GM12878 (cell line): ENCODE results near the gene PRKN. TPM values are rescaled to one million over a fixed set of nuclear protein-coding genes. Genes with fewer than 3 reads are reported as not detected.

Experiments used
- ATAC-seq: fragments of 200-7000 bp; cut with Tn5 transposase; 3 replicates; pipeline ENCODE4 v1.9.1; 2020; ENCODE audit warnings: mild to moderate bottlenecking, moderate library complexity
- BruUV-seq: library from RNA; stranded (reverse); fragments of 400-500 nt; replicated peaks from 2 replicates; lab custom pipeline; 2021; lab: Mats Ljungman, UMichigan
- CTCF ChIA-PET: fragments of 300-600 bp; sonication (Branson Sonifier 250); formaldehyde crosslinking; extraction: SDS; loops from one replicate; lab custom pipeline; 2021; ENCODE audit warnings: inconsistent platforms; lab: Yijun Ruan, JAX
- POLR2A ChIA-PET: fragments of 350-600 bp; formaldehyde crosslinking; extraction: SDS; loops from one replicate; lab custom pipeline; 2021; ENCODE audit warnings: inconsistent platforms; lab: Charles Lee
- RAD21 ChIA-PET: fragments of 300-600 bp; sonication (Branson Sonifier 250); formaldehyde crosslinking; loops from one replicate; lab custom pipeline; 2023; ENCODE audit warnings: antibody characterized with exemption; ENCODE audit not compliant: unreplicated experiment; lab: Charles Lee
- SMC1A ChIA-PET: fragments of 300-600 bp; sonication (Branson Sonifier 250); formaldehyde crosslinking; loops from one replicate; lab custom pipeline; 2023; ENCODE audit not compliant: unreplicated experiment, uncharacterized antibody; lab: Charles Lee
- DNase-seq: peaks from one replicate; pipeline ENCODE4 v3.0.0-alpha.2; 2011; ENCODE audit warnings: low read depth, low spot score
- FAIRE-seq: peaks from 3 replicates; lab custom pipeline; 2011; peaks lifted over from hg19 to GRCh38; lab: Jason Lieb, UNC
- H2AFZ ChIP-seq: 2 replicates; pipeline ENCODE4 v1.6.0; 2011; ENCODE audit warnings: low read depth, low read length, control low read depth; ENCODE audit not compliant: control insufficient read depth
- H3K27ac ChIP-seq: 2 replicates; pipeline ENCODE4 v1.5.1; 2011; ENCODE audit warnings: control low read depth; ENCODE audit not compliant: control insufficient read depth, insufficient read depth
- H3K27me3 ChIP-seq, 2 experiments: replicated peaks in 1 of 2; 2 replicates each; pipeline versions ENCODE4 v1.6.0 to v1.6.1; 2011; ENCODE audit warnings: low read length in 1 of 2; ENCODE audit not compliant: control insufficient read depth in 2 of 2, insufficient read depth in 2 of 2
- H3K36me3 ChIP-seq, 2 experiments: 2 replicates each; pipeline ENCODE4 v1.5.1; 2011; ENCODE audit warnings: low read length in 1 of 2; ENCODE audit not compliant: control insufficient read depth in 2 of 2, insufficient read depth in 2 of 2
- H3K4me1 ChIP-seq: 2 replicates; pipeline ENCODE4 v1.6.1; 2011; ENCODE audit warnings: mild to moderate bottlenecking, low read length, moderate library complexity, mixed read lengths; ENCODE audit not compliant: control insufficient read depth, insufficient read depth
- H3K4me2 ChIP-seq: 2 replicates; pipeline ENCODE4 v1.6.0; 2011; ENCODE audit warnings: control low read depth; ENCODE audit not compliant: control insufficient read depth, insufficient read depth
- H3K4me3 ChIP-seq: fragments of 200-600 bp; sonication (generic); 2 replicates; pipeline ENCODE4 v1.5.1; 2016
- H3K79me2 ChIP-seq: 2 replicates; pipeline ENCODE4 v1.6.0; 2011; ENCODE audit warnings: low read length; ENCODE audit not compliant: control insufficient read depth, insufficient read depth
- H3K9ac ChIP-seq: 2 replicates; pipeline ENCODE4 v1.8.0; 2011; ENCODE audit warnings: low read length, control low read depth, mixed read lengths; ENCODE audit not compliant: control insufficient read depth, insufficient read depth
- H3K9me3 ChIP-seq: replicated peaks from 3 replicates; pipeline ENCODE4 v1.5.1; 2011; ENCODE audit warnings: mild to moderate bottlenecking, low read length; ENCODE audit not compliant: control insufficient read depth, insufficient read depth
- H4K20me1 ChIP-seq: 2 replicates; pipeline ENCODE4 v1.6.0; 2011; ENCODE audit not compliant: control insufficient read depth, insufficient read depth
- ATF7 ChIP-seq: fragments of 450-650 bp; IDR thresholded peaks from 2 replicates; pipeline ENCODE4 v1.6.1; 2016; ENCODE audit warnings: low read depth, mild to moderate bottlenecking
- BCLAF1 ChIP-seq: fragments of 450-650 bp; IDR thresholded peaks from 2 replicates; pipeline ENCODE4 v1.6.1; 2017; ENCODE audit warnings: antibody characterized with exemption, mild to moderate bottlenecking, moderate library complexity
- CHD4 ChIP-seq: fragments of 200-600 bp; sonication (generic); IDR thresholded peaks from 2 replicates; pipeline ENCODE4 v1.6.1; 2016; ENCODE audit warnings: mild to moderate bottlenecking
- CTCF ChIP-seq, 3 experiments: IDR thresholded peaks in 2 of 3; conservative IDR thresholded peaks in 1 of 3; 2 replicates each; pipeline ENCODE4 v1.5.1; 2011; ENCODE audit warnings: low read depth in 3 of 3, low read length in 3 of 3, mild to moderate bottlenecking in 3 of 3, control low read depth in 2 of 3, moderate library complexity in 2 of 3, inconsistent platforms in 1 of 3, mixed read lengths in 1 of 3; ENCODE audit not compliant: control insufficient read depth in 2 of 3, insufficient read depth in 1 of 3; ENCODE audit errors: extremely low read depth in 1 of 3
- JUNB ChIP-seq: IDR thresholded peaks from 2 replicates; pipeline ENCODE4 v1.6.1; 2016; ENCODE audit warnings: antibody characterized with exemption, mild to moderate bottlenecking
- NFYA ChIP-seq: IDR thresholded peaks from 2 replicates; pipeline ENCODE4 v1.6.1; 2011; ENCODE audit warnings: low read depth, mild to moderate bottlenecking, low read length, improper control_type of control experiment, borderline replicate concordance
- NR2F1 ChIP-seq: fragments of 450-650 bp; conservative IDR thresholded peaks from 2 replicates; pipeline ENCODE4 v1.6.1; 2017; ENCODE audit warnings: mild to moderate bottlenecking
- PRDM15 ChIP-seq: fragments of 450-650 bp; formaldehyde crosslinking; IDR thresholded peaks from 2 replicates; pipeline ENCODE4 v1.4.0; 2020; ENCODE audit warnings: mild to moderate bottlenecking, moderate library complexity
- RFX5 ChIP-seq: IDR thresholded peaks from 2 replicates; pipeline ENCODE4 v1.6.1; 2011; ENCODE audit warnings: low read depth, low read length, improper control_type of control experiment
- SIX5 ChIP-seq: IDR thresholded peaks from 2 replicates; pipeline ENCODE4 v1.6.1; 2011; ENCODE audit warnings: mild to moderate bottlenecking, low read depth, low read length, moderate library complexity; ENCODE audit not compliant: severe bottlenecking
- SP1 ChIP-seq: IDR thresholded peaks from one replicate; pipeline ENCODE4 v1.6.1; 2011; ENCODE audit warnings: low read depth, low read length
- WGBS: methylation state at CpG from one replicate; pipeline ENCODE4 v1.1.6; 2016; ENCODE audit warnings: low lambda C conversion rate; ENCODE audit not compliant: insufficient replicate concordance, insufficient coverage; ENCODE audit errors: missing lambda C conversion rate; 5-methylcytosine and 5-hydroxymethylcytosine counted together
- in situ Hi-C: fragments of 300-500 bp; cut with MboI; formaldehyde crosslinking; loops from 9 replicates; pipeline ENCODE4 v1.14.3; 2018; ENCODE audit warnings: mixed read lengths
- intact Hi-C: fragments of 100-400 bp; cut with micrococcal nuclease; formaldehyde crosslinking; loops from one replicate; pipeline ENCODE4 v1.14.2; 2022; ENCODE audit not compliant: unreplicated experiment
- polyA plus RNA-seq, 11 experiments: library from polyadenylated mRNA; depleted of rRNA in 4 of 11; unstranded in 6 of 11; stranded (reverse) in 5 of 11; fragments of >200 nt; fragmentation: Nextera tagmentation in 4 of 11; fragmentation: Illumina TruSeq in 1 of 11; extraction: Ambion mirVana in 4 of 11; extraction: Trizol in 1 of 11; gene quantifications; 1 replicate in 1 of 11; 2 replicates in 10 of 11; pipeline versions ENCODE4 v1.2.1 to v1.2.3, GENCODE V29; 2011 to 2016; ENCODE audit warnings: inconsistent platforms in 2 of 11, missing spikeins in 2 of 11, low read depth in 1 of 11
- total RNA-seq, 4 experiments: library from RNA; depleted of rRNA in 3 of 4; stranded (reverse); fragments of >200 nt in 3 of 4; fragmentation: Illumina TruSeq in 1 of 4; extraction: Trizol in 1 of 4; gene quantifications; 2 replicates each; pipeline versions ENCODE4 v1.2.1 to v1.2.3, GENCODE V29; 2013 to 2021
- TF ChIP-seq, protein P1 (sequence below): fragments of 450-650 bp; IDR thresholded peaks from 2 replicates; pipeline ENCODE4 v1.6.1; 2016; ENCODE audit warnings: mild to moderate bottlenecking

Gene PRKN
- total and polyA plus RNA-seq, 10 of the 15 experiments (the other 5 are each of a cell fraction or from before 2014, with no cell fraction given): 0.06 to 0.09 TPM; not detected in 8

DNA sequence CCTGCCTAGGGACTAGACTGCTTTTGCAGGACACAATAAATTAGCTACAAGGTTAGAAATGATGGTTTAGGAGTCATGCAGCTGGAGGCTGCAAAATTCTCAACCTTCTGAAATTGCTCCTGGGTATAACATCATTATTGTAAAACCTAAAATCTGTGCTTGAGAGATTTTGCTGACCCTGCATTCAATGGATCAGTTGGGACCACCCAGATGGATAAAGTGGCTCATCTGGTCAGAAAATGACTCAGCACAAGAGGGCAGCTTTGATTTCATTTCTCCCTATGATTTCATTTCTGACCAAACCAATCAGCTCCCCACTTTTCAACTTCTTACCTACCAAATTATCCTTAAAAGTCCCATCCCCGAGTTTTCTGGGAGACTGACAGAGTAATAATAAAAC, 1086.4 kb downstream of the PRKN start (continued):
- no peak for TF ChIP-seq BCLAF1
- TF ChIP-seq PRDM15 (CRISPR knock-in tag): no peak
- TF ChIP-seq SP1: no peak
- TF ChIP-seq ATF7: no peak
- no peak for TF ChIP-seq CHD4

GRCh38 chr6:161639772-161640171, 1087.8 kb downstream of the PRKN start:
- FAIRE-seq: no peak
- no peaks in the 10 kb centered on the region for H3K36me3 ChIP-seq
- H3K79me2 ChIP-seq: no peaks in the 10 kb centered on the region
- no peaks in the 10 kb centered on the region for H3K27me3 ChIP-seq
- POLR2A ChIA-PET: no interaction called here
- no peaks in the 10 kb centered on the region for H4K20me1 ChIP-seq
- CTCF ChIA-PET: interaction anchor here (0.8 kb wide), 1 partner anchor 8 kb away, joined by 3 read pairs; no protein-coding TSS in a partner anchor
- no TSS peak for BruUV-seq
- RAD21 ChIA-PET: no interaction called here
- H3K27ac ChIP-seq: no peak overlapping the region
- no peak overlapping the region for H2AFZ ChIP-seq
- H3K9me3 ChIP-seq: no peaks in the 10 kb centered on the region; the same call in 1 of the 3 replicates
- no peak overlapping the region for H3K9ac ChIP-seq
- intact Hi-C loops (no loop called here), in situ Hi-C loops (no loop called here)
- 35% methylated on average over 2 of the region's 2 CpGs for WGBS
- no peaks in the 10 kb centered on the region for H3K4me1 ChIP-seq
- no peak for ATAC-seq
- SMC1A ChIA-PET: no interaction called here
- H3K4me2 ChIP-seq: no peak overlapping the region
- DNase-seq: no peak
- H3K4me3 ChIP-seq: no peak overlapping the region
- TF ChIP-seq SIX5 (no peak), JUNB (no peak), CTCF (IDR thresholded peaks at IDR 0.05 in 2 of 3, conservative IDR thresholded peaks at IDR 0.05 in 1 of 3; ENCODE audit: control insufficient read depth in 2 of 3, extremely low read depth in 1 of 3, insufficient read depth in 1 of 3, low read depth in 3 of 3, low read length in 3 of 3) (no peak), NFYA (no peak), RFX5 (no peak), NR2F1 (no peak)
- TF ChIP-seq, protein P1, sequence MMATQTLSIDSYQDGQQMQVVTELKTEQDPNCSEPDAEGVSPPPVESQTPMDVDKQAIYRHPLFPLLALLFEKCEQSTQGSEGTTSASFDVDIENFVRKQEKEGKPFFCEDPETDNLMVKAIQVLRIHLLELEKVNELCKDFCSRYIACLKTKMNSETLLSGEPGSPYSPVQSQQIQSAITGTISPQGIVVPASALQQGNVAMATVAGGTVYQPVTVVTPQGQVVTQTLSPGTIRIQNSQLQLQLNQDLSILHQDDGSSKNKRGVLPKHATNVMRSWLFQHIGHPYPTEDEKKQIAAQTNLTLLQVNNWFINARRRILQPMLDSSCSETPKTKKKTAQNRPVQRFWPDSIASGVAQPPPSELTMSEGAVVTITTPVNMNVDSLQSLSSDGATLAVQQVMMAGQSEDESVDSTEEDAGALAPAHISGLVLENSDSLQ: no peak
